Measurements from ENCODE around the gene RPA1.
A peak's percentile ranks its signal among the peaks of the same experiment; 100 is the strongest.

Gene RPA1

DNA sequence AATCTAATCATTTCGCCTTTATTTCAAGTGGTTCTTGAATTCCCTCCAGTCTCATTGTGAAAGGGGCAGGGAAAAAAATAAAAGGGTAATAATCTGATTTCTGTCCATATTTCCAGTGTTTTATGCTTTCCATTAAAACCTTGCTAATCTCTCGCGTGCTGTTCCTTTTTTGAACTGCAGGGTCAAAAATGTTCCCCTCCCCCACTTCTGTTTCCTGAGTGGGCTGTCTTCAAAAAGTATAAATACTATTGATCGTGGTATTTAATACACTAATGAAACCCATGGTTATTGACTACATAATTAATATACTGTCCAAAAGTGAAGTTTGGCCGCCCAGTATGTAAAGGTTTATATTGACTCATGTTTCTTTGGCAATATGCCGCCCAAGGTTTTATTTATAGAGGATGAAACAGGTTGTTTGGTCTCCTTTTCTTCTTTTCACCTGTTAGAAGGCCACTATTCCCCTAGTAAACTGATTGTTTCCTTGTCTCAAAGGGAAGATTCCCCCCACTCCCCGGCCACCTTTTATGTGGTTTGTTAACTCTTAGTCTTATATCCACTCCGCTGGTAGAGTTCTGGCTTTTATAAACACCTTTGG, 69.7 kb downstream of the RPA1 start:
- H3K27ac ChIP-seq = no peak overlapping the region

DNA sequence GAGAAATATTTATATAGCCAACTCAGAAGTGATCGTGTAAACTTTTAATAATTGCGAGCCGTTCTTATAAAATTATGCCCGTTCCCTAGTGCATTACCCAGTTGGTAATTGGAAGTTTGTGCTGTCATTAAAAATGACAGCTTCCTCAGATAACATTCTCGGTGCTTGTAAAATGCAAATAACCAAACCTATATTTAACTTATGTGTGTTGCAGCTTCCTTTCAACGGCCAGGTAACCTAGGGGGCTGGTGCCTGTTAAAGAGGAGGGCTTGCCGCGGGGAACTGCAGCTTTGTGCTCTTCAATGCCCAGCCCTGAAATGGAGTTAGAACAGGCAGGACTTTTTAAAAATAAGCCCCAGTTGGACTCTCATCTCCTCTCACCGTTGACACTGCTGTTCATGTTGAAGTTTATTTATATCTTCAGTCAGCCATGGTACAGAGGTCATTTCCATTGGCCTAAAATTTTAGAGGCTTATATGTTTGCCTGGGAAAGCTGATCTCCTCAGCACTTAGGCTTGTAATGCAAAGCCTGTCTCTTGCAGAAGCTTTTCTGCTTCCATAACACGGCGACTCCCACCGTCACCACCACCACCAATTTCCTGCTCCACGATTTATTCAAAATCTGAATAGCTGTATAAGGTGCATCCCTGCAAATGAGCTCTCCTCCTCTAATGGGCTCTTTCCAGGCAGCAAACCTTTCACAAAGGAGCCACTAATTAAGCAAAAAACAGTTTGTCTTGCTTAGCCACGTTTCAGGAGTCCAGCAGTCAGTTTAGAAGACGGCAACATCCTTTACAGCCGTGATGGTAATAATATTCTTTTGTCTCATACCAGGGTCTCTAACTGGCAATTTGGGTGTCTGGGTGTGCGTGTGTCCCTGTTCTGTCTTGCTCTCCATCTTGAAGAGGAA, 74.7 kb downstream of the RPA1 start:
- no peak overlapping the region for H3K27ac ChIP-seq
- TF ChIP-seq, protein P1, sequence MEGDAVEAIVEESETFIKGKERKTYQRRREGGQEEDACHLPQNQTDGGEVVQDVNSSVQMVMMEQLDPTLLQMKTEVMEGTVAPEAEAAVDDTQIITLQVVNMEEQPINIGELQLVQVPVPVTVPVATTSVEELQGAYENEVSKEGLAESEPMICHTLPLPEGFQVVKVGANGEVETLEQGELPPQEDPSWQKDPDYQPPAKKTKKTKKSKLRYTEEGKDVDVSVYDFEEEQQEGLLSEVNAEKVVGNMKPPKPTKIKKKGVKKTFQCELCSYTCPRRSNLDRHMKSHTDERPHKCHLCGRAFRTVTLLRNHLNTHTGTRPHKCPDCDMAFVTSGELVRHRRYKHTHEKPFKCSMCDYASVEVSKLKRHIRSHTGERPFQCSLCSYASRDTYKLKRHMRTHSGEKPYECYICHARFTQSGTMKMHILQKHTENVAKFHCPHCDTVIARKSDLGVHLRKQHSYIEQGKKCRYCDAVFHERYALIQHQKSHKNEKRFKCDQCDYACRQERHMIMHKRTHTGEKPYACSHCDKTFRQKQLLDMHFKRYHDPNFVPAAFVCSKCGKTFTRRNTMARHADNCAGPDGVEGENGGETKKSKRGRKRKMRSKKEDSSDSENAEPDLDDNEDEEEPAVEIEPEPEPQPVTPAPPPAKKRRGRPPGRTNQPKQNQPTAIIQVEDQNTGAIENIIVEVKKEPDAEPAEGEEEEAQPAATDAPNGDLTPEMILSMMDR (IDR thresholded peaks at IDR 0.05; ENCODE audit: low read depth, low read length) = no peak
- DNase-seq = no peak
- peaks cover under 1% of the 10 kb centered on the region; the same call in 1 of the 2 replicates for H3K36me3 ChIP-seq
- H3K4me3 ChIP-seq (ENCODE audit: low read depth, low read length) = peak overlapping the region; percentile 32
- no peaks in the 10 kb centered on the region for H3K9me3 ChIP-seq (ENCODE audit: severe bottlenecking)
- H3K27me3 ChIP-seq (ENCODE audit: insufficient read depth, low read depth, severe bottlenecking) = no peaks in the 10 kb centered on the region

More for the DNA sequence above, 69.7 kb downstream of the RPA1 start:
- H3K27me3 ChIP-seq (ENCODE audit: insufficient read depth, low read depth, severe bottlenecking) = no peaks in the 10 kb centered on the region
- DNase-seq = no peak
- no peaks in the 10 kb centered on the region for H3K9me3 ChIP-seq (ENCODE audit: severe bottlenecking)
- peaks cover 49% of the 10 kb centered on the region for H3K36me3 ChIP-seq
- H3K4me3 ChIP-seq (ENCODE audit: low read depth, low read length) = no peak overlapping the region
- TF ChIP-seq, protein P1 (IDR thresholded peaks at IDR 0.05; ENCODE audit: low read depth, low read length) = 0 out of 2 replicates have a peak, but pooled peaks have one; percentile 7

DNA sequence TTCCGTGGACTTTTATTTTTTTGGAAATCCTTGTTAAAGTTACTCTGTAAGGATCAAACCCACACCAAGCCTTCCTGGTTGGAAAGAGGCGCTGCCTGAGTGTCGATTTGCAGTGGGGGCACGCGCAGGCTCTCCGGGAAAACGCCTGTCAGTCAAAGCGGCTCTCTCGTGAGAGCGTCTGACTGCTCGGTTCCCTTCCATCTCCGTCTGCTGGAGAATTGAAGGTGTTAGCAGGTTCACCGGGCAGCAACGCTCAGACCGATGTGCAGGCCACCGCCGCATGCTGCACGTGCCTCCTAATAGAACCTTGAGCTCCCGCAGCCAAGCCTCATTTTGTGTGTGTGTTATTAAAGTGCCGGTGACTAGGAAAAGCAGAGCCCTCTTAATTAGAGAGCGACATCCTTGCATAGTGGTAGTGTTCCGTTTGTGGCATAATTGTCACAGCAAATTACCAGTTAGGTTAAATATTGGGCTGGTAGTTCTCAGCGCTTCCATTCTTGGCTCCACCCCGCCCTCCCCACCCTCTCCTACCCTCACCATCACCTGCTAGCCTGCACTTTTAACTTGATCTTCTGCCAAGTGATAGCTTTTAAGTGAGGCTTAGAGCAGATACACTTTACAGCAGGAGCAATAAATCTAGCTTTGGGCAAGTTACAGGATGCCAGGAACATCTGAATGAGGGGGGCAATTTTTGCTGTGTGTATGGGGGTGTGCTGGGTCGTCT, 75.5 kb downstream of the RPA1 start:
- no peak for DNase-seq
- Histone ChIP-seq H3K9me3 (ENCODE audit: severe bottlenecking) (no peaks in the 10 kb centered on the region), H3K4me3 (ENCODE audit: low read depth, low read length) (peak overlapping the region; percentile 32), H3K27ac (no peak overlapping the region), H3K27me3 (ENCODE audit: insufficient read depth, low read depth, severe bottlenecking) (no peaks in the 10 kb centered on the region), H3K36me3 (no peaks in the 10 kb centered on the region)
- TF ChIP-seq, protein P1 (IDR thresholded peaks at IDR 0.05; ENCODE audit: low read depth, low read length) = no peak

DNA sequence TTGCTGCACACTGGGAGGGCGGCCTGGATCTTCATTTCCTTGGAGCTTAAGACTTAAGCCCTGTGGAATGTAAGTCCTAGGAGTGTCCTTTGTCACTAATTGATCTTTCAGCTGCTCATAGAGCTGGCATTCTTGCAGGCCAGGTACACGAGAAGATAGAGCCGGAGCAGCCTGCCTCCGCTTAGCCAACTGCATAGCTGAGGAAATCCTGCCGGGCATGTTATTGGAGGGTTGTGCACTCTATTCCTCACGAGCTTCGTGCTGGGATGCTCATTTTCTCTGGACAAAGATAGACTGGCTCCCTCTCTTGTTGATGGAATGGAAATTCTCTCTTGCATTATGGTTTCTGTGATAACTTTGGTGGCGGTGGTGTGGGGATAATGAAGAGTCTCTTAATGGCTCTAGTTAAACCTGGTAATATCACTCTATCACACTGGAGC, 76.9 kb downstream of the RPA1 start:
- no peaks in the 10 kb centered on the region for H3K36me3 ChIP-seq
- H3K27me3 ChIP-seq (ENCODE audit: insufficient read depth, low read depth, severe bottlenecking) = no peaks in the 10 kb centered on the region
- no peaks in the 10 kb centered on the region for H3K9me3 ChIP-seq (ENCODE audit: severe bottlenecking)
- H3K27ac ChIP-seq = no peak overlapping the region
- no peak overlapping the region for H3K4me3 ChIP-seq (ENCODE audit: low read depth, low read length)
- TF ChIP-seq, protein P1 (IDR thresholded peaks at IDR 0.05; ENCODE audit: low read depth, low read length) = no peak
- peak; percentile 49 for DNase-seq

DNA sequence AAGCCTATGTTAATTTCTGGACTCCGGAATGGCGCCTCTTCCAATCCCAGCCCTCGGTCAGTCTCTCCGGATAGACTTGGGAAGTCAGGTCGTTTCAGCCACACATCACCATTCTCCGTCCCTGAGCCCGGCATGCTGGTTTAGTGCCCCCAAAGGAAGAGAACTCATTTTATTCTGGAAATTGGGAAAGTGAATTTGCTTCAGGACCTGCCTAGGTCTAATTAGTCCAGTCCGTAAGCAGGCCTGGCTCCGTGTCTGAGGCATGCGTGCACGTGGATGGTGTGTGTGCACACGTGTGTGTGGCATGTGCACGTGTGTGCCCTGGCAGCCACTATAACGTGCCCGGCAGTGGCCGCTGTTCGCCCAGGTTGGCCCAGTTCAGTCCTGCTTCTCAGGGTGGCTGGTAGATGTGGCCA, 77.4 kb downstream of the RPA1 start:
- no peaks in the 10 kb centered on the region for H3K27me3 ChIP-seq (ENCODE audit: insufficient read depth, low read depth, severe bottlenecking)
- no peak overlapping the region for H3K27ac ChIP-seq
- no peak for DNase-seq
- peak overlapping the region; percentile 53; the same call in 1 of the 2 replicates for H3K4me3 ChIP-seq (ENCODE audit: low read depth, low read length)
- TF ChIP-seq, protein P1 (IDR thresholded peaks at IDR 0.05; ENCODE audit: low read depth, low read length) = 0 out of 2 replicates have a peak, but pooled peaks have one; percentile 19
- H3K36me3 ChIP-seq = no peaks in the 10 kb centered on the region
- H3K9me3 ChIP-seq (ENCODE audit: severe bottlenecking) = no peaks in the 10 kb centered on the region
